Trophoblast cell (in vitro differentiated cells and primary cell): ENCODE results near the gene SLC35E2B.

Experiments
- DNase-seq, 2 donors: peaks; one replicate each; pipeline ENCODE4 v3.0.0-alpha.2; 2016
- H2AFZ ChIP-seq: 2 replicates; pipeline ENCODE4 v1.6.1; 2013; ENCODE audit warnings: low read length, moderate library complexity, mild to moderate bottlenecking; ENCODE audit not compliant: insufficient read depth, poor library complexity
- H2AK5ac ChIP-seq: 2 replicates; pipeline ENCODE4 v1.6.1; 2013; ENCODE audit warnings: mild to moderate bottlenecking, low read length
- H2BK120ac ChIP-seq: 2 replicates; pipeline ENCODE4 v1.6.1; 2013; ENCODE audit warnings: low read length, mild to moderate bottlenecking, moderate library complexity; ENCODE audit not compliant: insufficient read depth, poor library complexity
- H2BK12ac ChIP-seq: 2 replicates; pipeline ENCODE4 v1.6.1; 2013; ENCODE audit warnings: mild to moderate bottlenecking, low read length, moderate library complexity
- H2BK5ac ChIP-seq: 2 replicates; pipeline ENCODE4 v1.6.1; 2013; ENCODE audit warnings: low read length, low read depth, moderate library complexity, mild to moderate bottlenecking; ENCODE audit not compliant: poor library complexity
- H3K14ac ChIP-seq: 2 replicates; pipeline ENCODE4 v1.6.1; 2013; ENCODE audit warnings: mild to moderate bottlenecking, low read length
- H3K18ac ChIP-seq: 2 replicates; pipeline ENCODE4 v1.6.1; 2013; ENCODE audit warnings: mild to moderate bottlenecking, low read length
- H3K23ac ChIP-seq: 2 replicates; pipeline ENCODE4 v1.6.1; 2013; ENCODE audit warnings: low read length
- H3K27ac ChIP-seq: 2 replicates; pipeline ENCODE4 v1.5.1; 2013; ENCODE audit warnings: low read depth, mild to moderate bottlenecking, inconsistent platforms, low read length, moderate library complexity
- H3K27me3 ChIP-seq: 2 replicates; pipeline ENCODE4 v1.6.1; 2013; ENCODE audit warnings: inconsistent platforms, mild to moderate bottlenecking, low read length, moderate library complexity; ENCODE audit not compliant: insufficient read depth
- H3K36me3 ChIP-seq, 2 experiments: 1 replicate in 1 of 2; 2 replicates in 1 of 2; pipeline ENCODE4 v1.6.1; 2013; ENCODE audit warnings: low read length in 2 of 2, mild to moderate bottlenecking in 2 of 2, moderate library complexity in 1 of 2; ENCODE audit not compliant: insufficient read depth in 2 of 2, control insufficient read depth in 1 of 2
- H3K4ac ChIP-seq: 2 replicates; pipeline ENCODE4 v1.6.1; 2013; ENCODE audit warnings: low read depth, mild to moderate bottlenecking, low read length, moderate library complexity
- H3K4me1 ChIP-seq, 2 experiments: 1 replicate in 1 of 2; 2 replicates in 1 of 2; pipeline ENCODE4 v1.6.1; 2013; ENCODE audit warnings: low read length in 2 of 2, mild to moderate bottlenecking in 2 of 2, moderate library complexity in 1 of 2; ENCODE audit not compliant: insufficient read depth in 2 of 2, control insufficient read depth in 1 of 2
- H3K4me2 ChIP-seq: 2 replicates; pipeline ENCODE4 v1.6.1; 2013; ENCODE audit warnings: inconsistent platforms, mild to moderate bottlenecking, low read length, moderate library complexity
- H3K4me3 ChIP-seq: 2 replicates; pipeline ENCODE4 v1.5.1; 2013; ENCODE audit warnings: mild to moderate bottlenecking, low read depth, low read length, inconsistent platforms
- H3K79me1 ChIP-seq: one replicate; pipeline ENCODE4 v1.6.1; 2013; ENCODE audit warnings: low read length
- H3K79me2 ChIP-seq: 2 replicates; pipeline ENCODE4 v1.6.1; 2013; ENCODE audit warnings: low read length, mild to moderate bottlenecking; ENCODE audit not compliant: control insufficient read depth, insufficient read depth, poor library complexity
- H3K9ac ChIP-seq: 2 replicates; pipeline ENCODE4 v1.6.1; 2013; ENCODE audit warnings: mild to moderate bottlenecking, low read length
- H3K9me3 ChIP-seq: 2 replicates; pipeline ENCODE4 v1.6.1; 2013; ENCODE audit warnings: low read depth, mild to moderate bottlenecking, control low read depth, inconsistent platforms, low read length; ENCODE audit not compliant: insufficient read depth
- H4K12ac ChIP-seq: 2 replicates; pipeline ENCODE4 v1.6.1; 2013; ENCODE audit warnings: low read depth, mild to moderate bottlenecking, low read length, moderate library complexity
- H4K8ac ChIP-seq: 2 replicates; pipeline ENCODE4 v1.6.1; 2013; ENCODE audit warnings: low read depth, mild to moderate bottlenecking, low read length, moderate library complexity
- H4K91ac ChIP-seq: one replicate; pipeline ENCODE4 v1.6.1; 2013; ENCODE audit warnings: low read depth, mild to moderate bottlenecking, low read length, moderate library complexity
- WGBS: extraction: QIAGEN DNeasy Blood & Tissue Kit; methylation state at CpG from one replicate; pipeline ENCODE4 v1.1.7; 2013; ENCODE audit warnings: missing lambda C conversion rate; ENCODE audit not compliant: insufficient read length, insufficient coverage; ENCODE audit errors: extremely low coverage; 5-methylcytosine and 5-hydroxymethylcytosine counted together

SLC35E2B gene

DNA sequence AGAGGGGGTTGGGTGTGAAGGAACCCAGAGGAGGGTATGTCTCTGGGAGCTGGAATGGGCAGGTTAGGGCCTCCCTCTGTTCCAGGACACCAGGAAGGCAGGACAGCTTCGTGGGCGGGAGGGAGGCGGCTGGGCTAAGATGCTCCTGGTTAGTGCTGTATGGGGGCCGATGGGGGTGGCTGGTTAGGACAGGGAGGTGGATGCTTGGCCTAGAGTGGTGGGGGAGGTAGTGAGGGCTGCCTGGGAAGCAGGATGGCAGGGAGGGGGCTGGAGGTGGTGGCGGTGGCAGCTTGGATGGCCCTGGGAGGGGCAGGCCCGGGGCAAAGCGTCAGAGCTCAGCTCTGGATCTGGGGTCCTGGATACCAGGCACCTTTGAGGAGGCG lies 66.8 kb downstream of the SLC35E2B start:
- H3K23ac ChIP-seq, result no peak overlapping the region
- H3K79me2 ChIP-seq, result no peaks in the 10 kb centered on the region
- peaks cover 0 to 6% of the 10 kb centered on the region in 2 experiments for H3K4me1 ChIP-seq
- peaks cover 12% of the 10 kb centered on the region for H3K27me3 ChIP-seq
- no peak overlapping the region for H2BK5ac ChIP-seq
- H3K27ac ChIP-seq, result no peak overlapping the region
- H4K12ac ChIP-seq, result no peak overlapping the region
- H2BK120ac ChIP-seq, result no peak overlapping the region
- H3K9me3 ChIP-seq, result peaks cover 6% of the 10 kb centered on the region
- no peak overlapping the region for H3K4me2 ChIP-seq
- H4K91ac ChIP-seq, result no peak overlapping the region
- H3K18ac ChIP-seq, result no peak overlapping the region
- H2AK5ac ChIP-seq, result no peak overlapping the region
- no peak for DNase-seq
- no peak overlapping the region for H2BK12ac ChIP-seq
- no CpG with 5 or more reads among the region's 8 CpGs for WGBS
- no peak overlapping the region for H3K14ac ChIP-seq
- H3K4me3 ChIP-seq, result no peak overlapping the region
- H3K79me1 ChIP-seq, result no peaks in the 10 kb centered on the region
- no peak overlapping the region for H3K9ac ChIP-seq
- H3K4ac ChIP-seq, result no peak overlapping the region
- peaks cover 22 to 32% of the 10 kb centered on the region in 2 experiments for H3K36me3 ChIP-seq
- H2AFZ ChIP-seq, result no peak overlapping the region
- no peak overlapping the region for H4K8ac ChIP-seq

DNA sequence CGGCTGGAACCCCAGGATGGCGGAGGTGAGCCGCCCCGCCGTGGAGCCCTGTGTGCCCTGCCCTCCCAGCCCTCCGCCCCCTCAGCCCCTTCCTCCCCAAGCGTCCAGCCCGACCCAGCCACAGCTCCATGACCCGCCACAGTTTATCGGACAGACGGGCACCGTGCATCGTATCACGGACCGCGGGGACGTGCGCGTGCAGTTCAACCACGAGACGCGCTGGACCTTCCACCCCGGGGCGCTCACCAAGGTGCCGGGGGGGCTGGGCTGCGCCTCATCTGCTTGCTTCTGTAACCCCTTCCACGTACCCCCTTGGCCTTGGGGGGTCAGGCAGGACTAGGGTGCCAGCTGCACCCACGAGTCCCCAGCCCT lies 67.2 kb downstream of the SLC35E2B start:
- H4K12ac ChIP-seq, result no peak overlapping the region
- H3K4me1 ChIP-seq, result peaks cover 0 to 6% of the 10 kb centered on the region in 2 experiments
- no peak overlapping the region for H2BK12ac ChIP-seq
- peaks cover 2% of the 10 kb centered on the region for H3K9me3 ChIP-seq
- no peak overlapping the region for H3K9ac ChIP-seq
- H3K23ac ChIP-seq, result no peak overlapping the region
- H4K8ac ChIP-seq, result no peak overlapping the region
- peaks cover 8% of the 10 kb centered on the region for H3K27me3 ChIP-seq
- WGBS, result no CpG with 5 or more reads among the region's 28 CpGs
- H2AFZ ChIP-seq, result no peak overlapping the region
- no peak overlapping the region for H3K4ac ChIP-seq
- H3K4me3 ChIP-seq, result no peak overlapping the region
- no peak for DNase-seq
- peak overlapping the region; percentile 27 for H3K18ac ChIP-seq
- no peak overlapping the region for H3K27ac ChIP-seq
- no peak overlapping the region for H4K91ac ChIP-seq
- no peak overlapping the region for H2BK120ac ChIP-seq
- H2BK5ac ChIP-seq, result no peak overlapping the region
- H3K4me2 ChIP-seq, result no peak overlapping the region
- no peaks in the 10 kb centered on the region for H3K79me1 ChIP-seq
- no peak overlapping the region for H3K14ac ChIP-seq
- H2AK5ac ChIP-seq, result no peak overlapping the region
- H3K36me3 ChIP-seq, result peaks cover 24 to 31% of the 10 kb centered on the region in 2 experiments
- H3K79me2 ChIP-seq, result no peaks in the 10 kb centered on the region

DNA sequence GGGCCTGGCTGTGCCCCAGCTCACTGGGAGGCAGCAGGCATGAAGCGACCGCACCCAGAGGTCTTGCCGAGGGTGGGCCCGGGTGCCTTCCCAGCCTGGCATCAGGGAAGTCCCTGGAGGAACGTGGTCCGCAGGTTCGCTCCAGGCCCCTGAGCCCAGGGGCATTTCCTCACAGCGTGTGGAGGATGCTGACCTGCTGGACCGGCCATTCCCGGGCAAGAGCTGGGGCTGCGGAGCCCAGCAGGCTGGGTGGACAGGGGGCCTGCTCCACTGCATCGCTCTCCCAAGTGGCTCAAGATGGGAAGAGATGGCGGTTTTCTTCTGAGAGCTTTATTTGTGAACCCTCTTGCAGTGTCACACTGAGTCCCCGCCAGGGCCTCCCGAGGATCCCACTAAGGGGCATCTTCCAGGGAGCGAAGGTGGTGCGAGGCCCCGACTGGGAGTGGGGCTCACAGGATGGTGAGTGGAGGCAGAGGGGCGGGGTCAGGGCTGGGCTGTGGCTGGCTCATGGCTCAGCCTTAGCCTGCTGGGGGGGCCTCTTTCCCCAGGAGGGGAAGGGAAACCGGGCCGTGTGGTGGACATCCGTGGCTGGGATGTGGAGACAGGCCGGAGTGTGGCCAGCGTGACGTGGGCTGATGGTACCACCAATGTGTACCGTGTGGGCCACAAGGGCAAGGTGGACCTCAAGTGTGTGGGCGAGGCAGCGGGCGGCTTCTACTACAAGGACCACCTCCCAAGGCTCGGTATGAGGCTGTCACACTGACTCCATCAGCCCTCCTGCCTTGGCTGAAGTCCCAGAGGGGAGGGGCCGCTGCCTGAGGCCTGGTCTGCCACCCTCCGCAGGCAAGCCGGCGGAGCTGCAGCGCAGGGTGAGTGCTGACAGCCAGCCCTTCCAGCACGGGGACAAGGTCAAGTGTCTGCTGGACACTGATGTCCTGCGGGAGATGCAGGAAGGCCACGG lies 67.9 kb downstream of the SLC35E2B start:
- Histone ChIP-seq H3K4me3 (no peak overlapping the region), H3K27ac (no peak overlapping the region), H3K36me3 (peaks cover 25 to 28% of the 10 kb centered on the region in 2 experiments), H3K27me3 (peaks cover 6% of the 10 kb centered on the region), H3K23ac (no peak overlapping the region), H3K9ac (no peak overlapping the region), H3K79me1 (no peaks in the 10 kb centered on the region), H3K14ac (no peak overlapping the region), H4K8ac (no peak overlapping the region), H3K4me1 (peaks cover 0 to 6% of the 10 kb centered on the region in 2 experiments), H3K4me2 (no peak overlapping the region), H3K18ac (no peak overlapping the region), H3K4ac (no peak overlapping the region), H2AFZ (no peak overlapping the region), H4K91ac (no peak overlapping the region), H2BK5ac (no peak overlapping the region), H3K79me2 (no peaks in the 10 kb centered on the region), H3K9me3 (peaks cover 2% of the 10 kb centered on the region), H2BK120ac (no peak overlapping the region), H2AK5ac (no peak overlapping the region), H2BK12ac (no peak overlapping the region), H4K12ac (no peak overlapping the region)
- WGBS, result no CpG with 5 or more reads among the region's 38 CpGs
- DNase-seq, result no peak

DNA sequence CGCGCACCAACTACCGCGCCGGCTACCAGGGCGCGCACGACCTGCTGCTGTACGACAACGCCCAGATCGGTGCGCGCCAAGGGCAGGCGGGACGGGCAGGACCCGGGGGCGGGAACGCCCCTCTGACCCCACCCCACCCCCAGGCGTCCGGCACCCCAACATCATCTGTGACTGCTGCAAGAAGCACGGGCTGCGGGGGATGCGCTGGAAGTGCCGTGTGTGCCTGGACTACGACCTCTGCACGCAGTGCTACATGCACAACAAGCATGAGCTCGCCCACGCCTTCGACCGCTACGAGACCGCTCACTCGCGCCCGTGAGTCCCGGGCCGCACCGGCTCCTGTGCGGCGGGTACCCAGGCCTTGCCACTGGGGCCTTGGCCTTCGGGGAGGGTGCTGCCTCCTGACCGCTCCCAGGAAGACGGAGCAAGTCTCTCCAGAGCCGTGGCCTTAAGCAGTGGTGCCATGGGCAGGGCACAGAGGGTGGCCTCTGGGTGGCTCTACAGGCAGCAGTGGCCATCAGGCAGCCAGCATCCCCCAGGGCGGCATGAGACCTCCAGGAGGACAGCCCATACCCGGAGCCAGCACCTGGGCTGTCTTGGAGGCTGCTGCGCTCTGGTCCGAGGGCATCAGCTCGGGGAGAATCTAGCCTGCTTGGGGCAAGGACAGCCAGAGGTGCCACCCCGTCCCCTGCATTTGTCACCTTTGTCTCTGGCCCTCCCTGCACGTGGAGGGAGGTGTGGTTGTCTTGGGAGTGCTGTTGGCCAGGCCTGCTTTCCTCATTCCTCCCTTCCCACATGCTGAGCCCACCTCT lies 68.8 kb downstream of the SLC35E2B start:
- H3K4ac ChIP-seq, result no peak overlapping the region
- no CpG with 5 or more reads among the region's 51 CpGs for WGBS

More for the DNA sequence above, 68.8 kb downstream of the SLC35E2B start:
- H2BK12ac ChIP-seq, result no peak overlapping the region
- H3K27ac ChIP-seq, result no peak overlapping the region
- H3K4me3 ChIP-seq, result no peak overlapping the region
- H2AFZ ChIP-seq, result no peak overlapping the region
- no peak overlapping the region for H3K14ac ChIP-seq
- H3K23ac ChIP-seq, result no peak overlapping the region
- H2AK5ac ChIP-seq, result no peak overlapping the region
- H3K27me3 ChIP-seq, result no peaks in the 10 kb centered on the region
- H4K12ac ChIP-seq, result no peak overlapping the region
- H3K18ac ChIP-seq, result no peak overlapping the region
- H4K8ac ChIP-seq, result no peak overlapping the region
- no peak overlapping the region for H3K9ac ChIP-seq
- H4K91ac ChIP-seq, result no peak overlapping the region
- H3K9me3 ChIP-seq, result no peaks in the 10 kb centered on the region
- H2BK120ac ChIP-seq, result no peak overlapping the region
- no peaks in the 10 kb centered on the region for H3K79me2 ChIP-seq
- H2BK5ac ChIP-seq, result no peak overlapping the region
- H3K4me1 ChIP-seq, result no peaks in the 10 kb centered on the region
- H3K79me1 ChIP-seq, result no peaks in the 10 kb centered on the region
- peaks cover 25 to 33% of the 10 kb centered on the region in 2 experiments for H3K36me3 ChIP-seq
- no peak for DNase-seq
- H3K4me2 ChIP-seq, result no peak overlapping the region
